ENCODE results near the gene MKKS.
"Not testable (repeated sequence)": the region's sequence is repeated elsewhere in the genome, so short reads cannot be mapped to it uniquely, and the experiment has no call there.

GRCh38 chr20:10394752-10395151, 39.3 kb downstream of the MKKS start:
- not testable (repeated sequence) for TF ChIP-seq CTCF (IDR thresholded peaks at IDR 0.05; ENCODE audit: low read depth, low read length); MAX (IDR thresholded peaks at IDR 0.05; ENCODE audit: low read depth, low read length); POLR2A (IDR thresholded peaks at IDR 0.05; ENCODE audit: extremely low read depth, insufficient read length)

All from NB4 (cell line).